Mucosa of descending colon (tissue), 3 donors: ENCODE results near the gene POU3F1. TPM values are rescaled to one million over a fixed set of nuclear protein-coding genes. Genes with fewer than 3 reads are reported as not detected.

Source experiments
- ATAC-seq: fragments of 200-7000 bp; cut with Tn5 transposase; one replicate; pipeline ENCODE4 v1.9.1; 2020; ENCODE audit warnings: mild to moderate bottlenecking, moderate library complexity
- DNase-seq, 3 donors: peaks; one replicate each; pipeline ENCODE4 v3.0.0-alpha.2; 2020
- H3K36me3 ChIP-seq: fragments of 200-600 bp; one replicate; pipeline ENCODE4 v1.8.0; 2021; ENCODE audit warnings: low read depth, mild to moderate bottlenecking
- H3K4me1 ChIP-seq: fragments of 200-600 bp; one replicate; pipeline ENCODE4 v1.8.0; 2021; ENCODE audit warnings: low read depth, mild to moderate bottlenecking
- H3K4me3 ChIP-seq: fragments of 200-600 bp; one replicate; pipeline ENCODE4 v1.8.0; 2021; ENCODE audit warnings: mild to moderate bottlenecking
- H3K9me3 ChIP-seq: fragments of 200-600 bp; one replicate; pipeline ENCODE4 v1.8.0; 2021; ENCODE audit warnings: mild to moderate bottlenecking
- intact Hi-C, 2 donors: fragments of 100-400 bp; cut with DNase I in 1 of 2; cut with micrococcal nuclease in 1 of 2; formaldehyde crosslinking; loops; one replicate each; pipeline versions ENCODE4 v1.11.0 to v1.11.1; 2022; cut with DNase I, micrococcal nuclease
- total RNA-seq, 3 donors: library from RNA; stranded (reverse); fragmentation: NEBNext Ultra II Directional in 2 of 3; extraction: Animal tissue kit (Norgen Biotek cat#: 25700) in 2 of 3; gene quantifications; one replicate each; pipeline versions ENCODE4 v1.2.1 to v1.2.4, GENCODE V29; 2021 to 2023
- TF ChIP-seq, protein P1 (sequence below): fragments of 200-600 bp; IDR thresholded peaks from one replicate; pipeline ENCODE4 v1.8.0; 2022; ENCODE audit warnings: antibody characterized with exemption, mild to moderate bottlenecking
- donor health status: DM: no; HTN: no; CAD: no; lungs with moderate emphysema.
- donor health status: DM: no; HTN: no; CAD: no.
- donor health status: DM: no; HTN: yes; CAD: no.

The POU3F1 gene
- total RNA-seq, 3 donors from 2014 or later, result not detected

- TF ChIP-seq, protein P1, sequence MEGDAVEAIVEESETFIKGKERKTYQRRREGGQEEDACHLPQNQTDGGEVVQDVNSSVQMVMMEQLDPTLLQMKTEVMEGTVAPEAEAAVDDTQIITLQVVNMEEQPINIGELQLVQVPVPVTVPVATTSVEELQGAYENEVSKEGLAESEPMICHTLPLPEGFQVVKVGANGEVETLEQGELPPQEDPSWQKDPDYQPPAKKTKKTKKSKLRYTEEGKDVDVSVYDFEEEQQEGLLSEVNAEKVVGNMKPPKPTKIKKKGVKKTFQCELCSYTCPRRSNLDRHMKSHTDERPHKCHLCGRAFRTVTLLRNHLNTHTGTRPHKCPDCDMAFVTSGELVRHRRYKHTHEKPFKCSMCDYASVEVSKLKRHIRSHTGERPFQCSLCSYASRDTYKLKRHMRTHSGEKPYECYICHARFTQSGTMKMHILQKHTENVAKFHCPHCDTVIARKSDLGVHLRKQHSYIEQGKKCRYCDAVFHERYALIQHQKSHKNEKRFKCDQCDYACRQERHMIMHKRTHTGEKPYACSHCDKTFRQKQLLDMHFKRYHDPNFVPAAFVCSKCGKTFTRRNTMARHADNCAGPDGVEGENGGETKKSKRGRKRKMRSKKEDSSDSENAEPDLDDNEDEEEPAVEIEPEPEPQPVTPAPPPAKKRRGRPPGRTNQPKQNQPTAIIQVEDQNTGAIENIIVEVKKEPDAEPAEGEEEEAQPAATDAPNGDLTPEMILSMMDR, result no peak
- no peak for DNase-seq
- no peaks in the 10 kb centered on the region for H3K36me3 ChIP-seq
- H3K9me3 ChIP-seq, result no peaks in the 10 kb centered on the region
- ATAC-seq, result no peak
- H3K4me1 ChIP-seq, result peaks cover 14% of the 10 kb centered on the region
- intact Hi-C loops, result no loop called here
- no peak overlapping the region for H3K4me3 ChIP-seq
Measured at GRCh38 chr1:38014171-38014570, 32.4 kb downstream of the POU3F1 start.

DNA sequence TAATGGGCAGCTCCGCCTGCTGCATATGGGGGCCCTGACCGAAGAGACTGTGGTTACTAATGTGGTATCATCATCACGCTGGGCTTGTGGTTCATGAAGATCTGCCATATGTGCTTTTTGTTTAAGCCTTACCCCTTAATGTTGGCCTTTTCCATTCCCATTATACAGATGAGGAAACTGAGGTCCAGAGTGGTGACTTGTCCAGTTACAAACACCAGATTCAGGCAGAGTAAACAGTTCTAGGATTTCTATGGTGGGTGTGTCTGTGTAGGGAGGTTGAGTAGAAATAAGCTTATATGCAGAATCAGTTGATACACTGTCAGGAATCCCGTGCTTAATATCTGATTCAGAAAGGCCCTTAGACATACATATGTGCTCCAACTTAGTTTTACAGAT, 33.4 kb downstream of the POU3F1 start:
- no peak for ATAC-seq

DNA sequence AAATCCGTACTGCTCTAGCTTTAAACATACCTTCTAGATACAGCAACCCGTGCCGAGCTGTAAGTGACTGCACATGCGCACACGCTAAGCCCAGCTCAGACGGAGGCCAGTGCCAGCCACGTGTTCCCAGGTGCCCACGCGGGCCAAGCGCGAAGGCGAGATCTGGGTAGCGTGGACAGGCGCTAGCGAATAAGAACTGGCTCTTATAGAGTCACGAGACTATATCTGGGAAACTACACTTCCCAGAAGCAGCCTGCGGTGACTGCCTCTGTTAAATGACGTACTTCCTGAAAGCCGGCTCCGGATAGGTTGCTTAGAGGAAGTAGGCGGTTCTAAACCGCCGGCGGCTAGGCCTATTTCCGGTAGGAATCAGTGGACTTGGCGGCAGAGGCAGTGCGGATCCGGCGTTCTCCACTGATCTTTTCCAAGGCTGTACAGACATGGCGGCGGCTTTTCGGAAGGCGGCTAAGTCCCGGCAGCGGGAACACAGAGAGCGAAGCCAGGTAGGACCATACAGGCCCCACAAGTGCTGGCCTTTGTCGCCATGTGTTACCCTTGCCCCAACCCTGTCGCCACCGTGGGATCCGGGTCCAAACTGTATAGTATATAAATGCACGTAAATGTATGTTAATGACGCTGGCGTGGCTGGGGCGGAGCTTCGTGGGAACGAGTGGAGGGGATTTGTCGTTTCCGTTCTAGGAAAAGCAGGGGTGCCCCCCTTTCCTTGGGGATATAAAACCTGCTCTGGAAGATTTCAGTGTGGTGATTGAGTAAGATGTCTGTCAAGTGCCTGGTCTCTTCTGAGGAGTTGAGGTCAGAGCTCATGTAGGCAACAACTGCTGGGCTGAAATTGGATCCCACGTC, 34.0 kb downstream of the POU3F1 start, which contains the start of gene UTP11:
Gene UTP11 (plus strand): TSS at position 372 of the 864 bp plus-strand sequence. CDS start 69 bp downstream, at position 441.
- TF ChIP-seq, protein P1, result no peak
- ATAC-seq (peak; percentile 98), DNase-seq (peak; percentile 91 to 95 (median 93))
- Histone ChIP-seq H3K4me3 (peak within 1 kb of the TSS; percentile 35), H3K4me1 (peaks cover 14% of the 10 kb centered on the region), H3K36me3 (no peaks in the 10 kb centered on the region), H3K9me3 (no peaks in the 10 kb centered on the region)
- intact Hi-C loops, result no loop called here

More for the DNA sequence above, 33.4 kb downstream of the POU3F1 start:
- DNase-seq, result no peak
- Histone ChIP-seq H3K9me3 (no peaks in the 10 kb centered on the region), H3K4me1 (peaks cover 14% of the 10 kb centered on the region), H3K4me3 (peak overlapping the region; percentile 35), H3K36me3 (no peaks in the 10 kb centered on the region)
- TF ChIP-seq, protein P1, result no peak
- intact Hi-C loops, result no loop called here

GRCh38 chr1:38009841-38010180, 36.8 kb downstream of the POU3F1 start:
- no peaks in the 10 kb centered on the region for H3K9me3 ChIP-seq
- ATAC-seq (no peak), DNase-seq (no peak)
- H3K36me3 ChIP-seq, result no peaks in the 10 kb centered on the region
- H3K4me3 ChIP-seq, result no peak overlapping the region
- TF ChIP-seq, protein P1, result no peak
- H3K4me1 ChIP-seq, result peaks cover 14% of the 10 kb centered on the region
- intact Hi-C loops, result no loop called here

DNA sequence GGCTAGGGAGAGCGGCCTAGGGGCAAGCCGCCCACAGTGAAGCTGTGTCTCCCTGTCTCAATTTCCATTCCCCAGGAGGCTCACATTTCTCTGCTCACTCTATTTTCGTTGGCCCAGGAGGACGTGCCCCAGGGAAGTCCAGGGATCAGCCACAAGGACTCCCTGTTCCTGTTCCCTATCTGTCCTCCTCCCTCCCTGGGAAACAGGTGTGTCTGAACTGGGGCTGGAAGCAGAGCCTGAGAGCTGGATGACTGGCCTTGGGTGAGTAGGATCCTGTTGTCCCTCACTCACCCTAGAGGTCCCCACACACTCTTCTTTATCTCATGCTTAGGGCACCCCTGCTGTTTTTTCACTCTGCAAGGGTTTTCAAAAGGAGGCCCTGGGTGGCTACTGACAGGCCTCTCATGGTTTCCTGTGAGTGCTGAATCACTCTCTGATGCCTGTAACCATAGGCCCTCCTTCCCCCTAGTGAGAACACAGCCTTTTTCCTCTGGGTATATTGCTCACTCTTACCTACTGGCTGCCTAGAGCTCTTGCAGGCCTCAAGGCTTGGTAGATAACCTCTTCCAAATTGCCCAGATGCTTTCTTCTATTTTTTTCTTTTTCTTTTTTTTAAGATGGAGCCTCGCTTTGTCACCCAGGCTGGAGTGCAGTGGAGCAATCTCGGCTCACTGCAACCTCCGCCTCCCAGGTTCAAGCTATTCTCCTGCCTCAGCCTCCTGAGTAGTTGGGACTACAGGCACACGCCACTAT, 37.3 kb downstream of the POU3F1 start:
- TF ChIP-seq, protein P1, result no peak
- peaks cover 13% of the 10 kb centered on the region for H3K4me1 ChIP-seq
- ATAC-seq, result no peak
- no peaks in the 10 kb centered on the region for H3K9me3 ChIP-seq
- intact Hi-C loops, result no loop called here
- no peak for DNase-seq
- no peak overlapping the region for H3K4me3 ChIP-seq
- no peaks in the 10 kb centered on the region for H3K36me3 ChIP-seq
